DND-41 (cell line): Measurements from ENCODE around the gene GORASP1.

ENCODE experiments used
- ATAC-seq: fragments of 200-7000 bp; cut with Tn5 transposase; 3 replicates; pipeline ENCODE4 v1.9.1; 2021; ENCODE audit warnings: low read depth; ENCODE audit not compliant: insufficient read depth
- DNase-seq: peaks from one replicate; pipeline ENCODE4 v3.0.0-alpha.2; 2020
- H2AFZ ChIP-seq: 2 replicates; pipeline ENCODE4 v1.6.0; 2012; ENCODE audit warnings: low read depth, low read length
- H3K27ac ChIP-seq: 2 replicates; pipeline ENCODE4 v1.5.1; 2012; ENCODE audit warnings: low read length, inconsistent platforms
- H3K27me3 ChIP-seq: fragments of 200-600 bp; sonication (generic); 2 replicates; pipeline ENCODE4 v1.6.0; 2012; ENCODE audit warnings: low read length, mild to moderate bottlenecking, inconsistent platforms; ENCODE audit not compliant: insufficient read depth, poor library complexity
- H3K36me3 ChIP-seq: 2 replicates; pipeline ENCODE4 v1.5.1; 2012; ENCODE audit warnings: low read length, inconsistent platforms; ENCODE audit not compliant: insufficient read depth
- H3K4me1 ChIP-seq: 2 replicates; pipeline ENCODE4 v1.5.1; 2012; ENCODE audit warnings: mild to moderate bottlenecking, low read length; ENCODE audit not compliant: insufficient read depth
- H3K4me2 ChIP-seq: 2 replicates; pipeline ENCODE4 v1.6.0; 2012; ENCODE audit warnings: mild to moderate bottlenecking, moderate library complexity, low read length, inconsistent platforms; ENCODE audit not compliant: insufficient read depth
- H3K4me3 ChIP-seq, 2 experiments: fragments of 200-600 bp in 1 of 2; shearing (Covaris generic) in 1 of 2; 2 replicates each; pipeline ENCODE4 v1.5.1; 2012 to 2016; ENCODE audit warnings: inconsistent platforms in 2 of 2, low read length in 2 of 2, mild to moderate bottlenecking in 2 of 2, low read depth in 1 of 2, moderate library complexity in 1 of 2
- H3K79me2 ChIP-seq: 2 replicates; pipeline ENCODE4 v1.6.0; 2012; ENCODE audit warnings: low read length, inconsistent platforms; ENCODE audit not compliant: insufficient read depth
- H3K9ac ChIP-seq: 2 replicates; pipeline ENCODE4 v1.6.0; 2012; ENCODE audit warnings: low read depth, mild to moderate bottlenecking, inconsistent platforms, low read length, moderate library complexity
- H3K9me3 ChIP-seq: 2 replicates; pipeline ENCODE4 v1.5.1; 2012; ENCODE audit warnings: low read length, moderate library complexity, mild to moderate bottlenecking, inconsistent platforms; ENCODE audit not compliant: insufficient read depth, severe bottlenecking
- H4K20me1 ChIP-seq: 2 replicates; pipeline ENCODE4 v1.6.0; 2012; ENCODE audit warnings: low read length; ENCODE audit not compliant: insufficient read depth
- EZH2 ChIP-seq: IDR thresholded peaks from 3 replicates; pipeline ENCODE4 v1.6.1; 2012; ENCODE audit warnings: borderline replicate concordance, low read depth, mild to moderate bottlenecking, moderate library complexity, low read length, inconsistent platforms; ENCODE audit not compliant: severe bottlenecking
- TF ChIP-seq, protein P1 (sequence below): IDR thresholded peaks from 2 replicates; pipeline ENCODE4 v1.5.1; 2012; ENCODE audit warnings: borderline replicate concordance, low read length, moderate library complexity, mild to moderate bottlenecking; ENCODE audit not compliant: poor library complexity, severe bottlenecking; ENCODE audit errors: extremely low read depth

The GORASP1 gene

DNA sequence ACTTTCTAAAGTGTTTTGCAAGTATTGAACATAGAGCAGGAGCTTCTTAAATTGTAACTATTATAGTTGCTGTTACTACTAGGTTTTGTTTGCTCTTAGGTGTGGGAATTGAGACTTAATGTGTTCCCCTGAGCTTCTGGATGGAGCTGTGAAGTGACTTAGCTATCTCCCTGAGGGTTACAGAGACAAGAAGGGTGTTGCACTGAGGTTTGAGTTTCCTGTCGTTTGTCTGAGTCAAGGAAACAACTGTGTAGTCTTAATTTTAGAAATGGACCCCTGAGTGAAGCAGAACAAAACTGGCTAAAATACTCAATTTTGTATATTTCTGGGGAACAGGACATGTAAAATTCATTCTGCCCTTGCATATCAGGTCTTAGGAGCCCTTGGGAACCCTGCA, 20.5 kb upstream of the GORASP1 start:
- Histone ChIP-seq H3K79me2 (no peaks in the 10 kb centered on the region), H2AFZ (no peak overlapping the region), H3K4me2 (no peak overlapping the region), H3K27me3 (no peaks in the 10 kb centered on the region), H4K20me1 (no peaks in the 10 kb centered on the region), H3K9me3 (no peaks in the 10 kb centered on the region), H3K4me3 (no peak overlapping the region), H3K9ac (no peak overlapping the region), H3K36me3 (no peaks in the 10 kb centered on the region), H3K27ac (no peak overlapping the region), H3K4me1 (0 out of 2 replicates have a peak, but pooled peaks cover 7% of the 10 kb centered on the region)
- no peak for DNase-seq
- TF ChIP-seq EZH2: no peak
- TF ChIP-seq, protein P1, sequence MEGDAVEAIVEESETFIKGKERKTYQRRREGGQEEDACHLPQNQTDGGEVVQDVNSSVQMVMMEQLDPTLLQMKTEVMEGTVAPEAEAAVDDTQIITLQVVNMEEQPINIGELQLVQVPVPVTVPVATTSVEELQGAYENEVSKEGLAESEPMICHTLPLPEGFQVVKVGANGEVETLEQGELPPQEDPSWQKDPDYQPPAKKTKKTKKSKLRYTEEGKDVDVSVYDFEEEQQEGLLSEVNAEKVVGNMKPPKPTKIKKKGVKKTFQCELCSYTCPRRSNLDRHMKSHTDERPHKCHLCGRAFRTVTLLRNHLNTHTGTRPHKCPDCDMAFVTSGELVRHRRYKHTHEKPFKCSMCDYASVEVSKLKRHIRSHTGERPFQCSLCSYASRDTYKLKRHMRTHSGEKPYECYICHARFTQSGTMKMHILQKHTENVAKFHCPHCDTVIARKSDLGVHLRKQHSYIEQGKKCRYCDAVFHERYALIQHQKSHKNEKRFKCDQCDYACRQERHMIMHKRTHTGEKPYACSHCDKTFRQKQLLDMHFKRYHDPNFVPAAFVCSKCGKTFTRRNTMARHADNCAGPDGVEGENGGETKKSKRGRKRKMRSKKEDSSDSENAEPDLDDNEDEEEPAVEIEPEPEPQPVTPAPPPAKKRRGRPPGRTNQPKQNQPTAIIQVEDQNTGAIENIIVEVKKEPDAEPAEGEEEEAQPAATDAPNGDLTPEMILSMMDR: no peak
- peak; percentile 53; the same call in 2 of the 3 replicates for ATAC-seq

- no peak for ATAC-seq
- H4K20me1 ChIP-seq: no peaks in the 10 kb centered on the region
- no peak overlapping the region for H3K4me3 ChIP-seq
- no peaks in the 10 kb centered on the region for H3K79me2 ChIP-seq
- TF ChIP-seq, protein P1: no peak
- TF ChIP-seq EZH2: no peak
- H3K27ac ChIP-seq: no peak overlapping the region
- H3K36me3 ChIP-seq: no peaks in the 10 kb centered on the region
- H3K4me2 ChIP-seq: no peak overlapping the region
- H3K9me3 ChIP-seq: no peaks in the 10 kb centered on the region
- H2AFZ ChIP-seq: no peak overlapping the region
- H3K27me3 ChIP-seq: no peaks in the 10 kb centered on the region
- no peak for DNase-seq
- no peak overlapping the region for H3K9ac ChIP-seq
- 0 out of 2 replicates have a peak, but pooled peaks cover 7% of the 10 kb centered on the region for H3K4me1 ChIP-seq
Measured at GRCh38 chr3:39127269-39127907, 20.0 kb upstream of the GORASP1 start.

DNA sequence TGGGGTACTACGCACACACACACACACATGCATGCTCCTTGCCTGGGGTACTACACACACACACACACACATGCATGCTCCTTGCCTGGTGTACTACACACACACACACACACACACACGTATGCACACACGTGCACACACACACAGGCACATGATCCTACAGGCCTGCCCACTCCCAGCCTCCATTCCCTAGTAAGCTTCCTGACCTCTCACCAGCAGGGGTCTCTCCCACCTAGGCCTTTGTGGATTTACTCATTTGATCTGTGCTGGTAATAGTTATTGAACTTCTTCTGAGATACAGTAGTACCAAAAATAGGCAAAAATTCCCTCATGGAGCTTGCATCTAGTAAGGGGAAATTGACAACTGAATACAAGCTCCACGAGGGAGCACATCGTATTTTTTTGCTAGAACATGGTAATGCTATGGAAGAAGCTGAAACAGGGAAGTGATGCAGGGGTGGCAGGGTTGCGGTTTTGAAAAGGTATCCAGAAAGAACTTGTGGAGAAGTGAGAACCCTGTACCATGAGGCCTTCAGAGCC, 19.2 kb upstream of the GORASP1 start:
- peak; percentile 78 for ATAC-seq
- Histone ChIP-seq H3K4me2 (no peak overlapping the region), H3K27ac (no peak overlapping the region), H2AFZ (no peak overlapping the region), H3K27me3 (no peaks in the 10 kb centered on the region), H3K79me2 (no peaks in the 10 kb centered on the region), H3K9me3 (no peaks in the 10 kb centered on the region), H4K20me1 (no peaks in the 10 kb centered on the region), H3K36me3 (no peaks in the 10 kb centered on the region), H3K4me3 (no peak overlapping the region), H3K4me1 (0 out of 2 replicates have a peak, but pooled peaks cover 7% of the 10 kb centered on the region), H3K9ac (no peak overlapping the region)
- DNase-seq: peak; percentile 59
- TF ChIP-seq, protein P1: peak; percentile 79
- no peak for TF ChIP-seq EZH2
